Lung (tissue), 12 donors: ENCODE results near the gene PRSS33. TPM values are rescaled to one million over a fixed set of nuclear protein-coding genes. Genes with fewer than 3 reads are reported as not detected.

ENCODE experiments used
- ATAC-seq: fragments of 200-7000 bp; cut with Tn5 transposase; one replicate; pipeline ENCODE4 v1.9.1; 2020; ENCODE audit warnings: moderate number of reproducible peaks; ENCODE audit not compliant: insufficient read depth, low FRiP score
- DNase-seq, 3 donors: peaks; one replicate each; pipeline ENCODE4 v3.0.0-alpha.2; 2013 to 2017
- H3K27ac ChIP-seq, 2 donors: one replicate each; pipeline ENCODE4 v1.5.1; 2013; ENCODE audit warnings: mild to moderate bottlenecking in 2 of 2, moderate library complexity in 2 of 2, control low read depth in 1 of 2, inconsistent platforms in 1 of 2, low read depth in 1 of 2, low read length in 1 of 2
- H3K27me3 ChIP-seq, 3 donors: one replicate each; pipeline ENCODE4 v1.5.1; 2013; ENCODE audit warnings: low read length in 2 of 3; ENCODE audit not compliant: control insufficient read depth in 3 of 3, insufficient read depth in 3 of 3
- H3K36me3 ChIP-seq, 4 donors: one replicate each; pipeline ENCODE4 v1.5.1; 2013; ENCODE audit warnings: low read length in 4 of 4, mild to moderate bottlenecking in 1 of 4, moderate library complexity in 1 of 4; ENCODE audit not compliant: control insufficient read depth in 4 of 4, insufficient read depth in 4 of 4
- H3K4me1 ChIP-seq, 5 donors: one replicate each; pipeline ENCODE4 v1.5.1; 2013; ENCODE audit warnings: low read length in 5 of 5, mild to moderate bottlenecking in 2 of 5, moderate library complexity in 1 of 5; ENCODE audit not compliant: control insufficient read depth in 5 of 5, insufficient read depth in 5 of 5
- H3K4me3 ChIP-seq: one replicate; pipeline ENCODE4 v1.5.1; 2013; ENCODE audit warnings: mild to moderate bottlenecking, control low read depth, moderate library complexity
- H3K9ac ChIP-seq, 2 donors: one replicate each; pipeline ENCODE4 v1.5.1; 2013; ENCODE audit warnings: low read length in 2 of 2, control low read depth in 1 of 2; ENCODE audit not compliant: insufficient read depth in 1 of 2
- H3K9me3 ChIP-seq, 4 donors: one replicate each; pipeline ENCODE4 v1.5.1; 2013; ENCODE audit warnings: low read length in 3 of 4, mild to moderate bottlenecking in 1 of 4, moderate library complexity in 1 of 4; ENCODE audit not compliant: control insufficient read depth in 4 of 4, insufficient read depth in 3 of 4
- CTCF ChIP-seq: IDR thresholded peaks from 2 replicates; pipeline ENCODE4 v1.5.1; 2012; ENCODE audit warnings: mild to moderate bottlenecking; ENCODE audit errors: control extremely low read depth, extremely low read depth
- WGBS, 2 donors: extraction: QIAGEN DNeasy Blood & Tissue Kit; methylation state at CpG; one replicate each; pipeline ENCODE4 v1.1.7; 2013; 5-methylcytosine and 5-hydroxymethylcytosine counted together
- polyA plus RNA-seq, 2 donors: library from polyadenylated mRNA; stranded (reverse); fragments of 200-250 nt; gene quantifications; one replicate each; pipeline ENCODE4 v1.2.1, GENCODE V29; 2013
- total RNA-seq, 2 donors: library from RNA; depleted of rRNA in 1 of 2; stranded (reverse); fragments of >200 nt in 1 of 2; gene quantifications; one replicate each; pipeline ENCODE4 v1.2.1, GENCODE V29; 2014 to 2021
- donor health status: control.
- donor health status: control.
- donor health status: Bipolar disorder and iron deficiency.
- donor health status: healthy.
- donor health status: DM: yes; HTN: yes; CAD: no.

The PRSS33 gene
- total and polyA plus RNA-seq, 4 donors: 0.08 to 0.12 TPM; not detected in 2

- no peak for TF ChIP-seq CTCF
- no peak overlapping the region for H3K27ac ChIP-seq
- no peak overlapping the region for H3K4me3 ChIP-seq
- WGBS, 2 donors: 97% methylated on average over 9 of the region's 9 CpGs
- peaks cover 0 to 4% (median 0%) of the 10 kb centered on the region in 5 donors for H3K4me1 ChIP-seq
- no peaks in the 10 kb centered on the region for H3K27me3 ChIP-seq
- H3K9ac ChIP-seq: no peak overlapping the region
- ATAC-seq (no peak), DNase-seq (no peak)
- peaks cover 68 to 92% (median 88%) of the 10 kb centered on the region in 4 donors for H3K36me3 ChIP-seq
- H3K9me3 ChIP-seq: peaks cover 0 to 4% (median 1%) of the 10 kb centered on the region in 4 donors
Measured at GRCh38 chr16:2764718-2765117, 22.6 kb downstream of the PRSS33 start.

DNA sequence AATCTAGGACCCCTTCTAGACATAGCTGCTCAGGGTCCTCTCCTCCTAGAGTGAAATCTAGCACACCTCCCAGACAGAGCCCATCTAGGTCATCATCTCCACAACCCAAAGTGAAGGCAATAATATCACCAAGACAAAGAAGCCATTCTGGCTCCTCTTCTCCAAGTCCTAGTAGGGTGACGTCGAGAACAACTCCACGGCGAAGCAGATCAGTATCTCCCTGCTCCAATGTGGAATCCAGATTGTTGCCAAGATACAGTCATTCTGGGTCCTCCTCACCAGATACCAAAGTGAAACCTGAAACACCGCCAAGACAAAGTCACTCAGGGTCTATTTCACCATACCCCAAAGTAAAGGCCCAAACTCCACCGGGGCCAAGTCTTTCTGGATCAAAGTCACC, 24.2 kb downstream of the PRSS33 start:
- Histone ChIP-seq H3K9me3 (peaks cover 0 to 4% (median 1%) of the 10 kb centered on the region in 4 donors), H3K36me3 (peaks cover 78 to 95% (median 87%) of the 10 kb centered on the region in 4 donors), H3K27me3 (no peaks in the 10 kb centered on the region), H3K9ac (no peak overlapping the region), H3K4me3 (no peak overlapping the region), H3K27ac (no peak overlapping the region), H3K4me1 (no peaks in the 10 kb centered on the region)
- DNase-seq (no peak), ATAC-seq (no peak)
- 98% methylated on average over 6 of the region's 6 CpGs for WGBS, 2 donors
- no peak for TF ChIP-seq CTCF

- 98% methylated on average over 13 of the region's 13 CpGs for WGBS, 2 donors
- no peak overlapping the region for H3K4me3 ChIP-seq
- no peaks in the 10 kb centered on the region for H3K4me1 ChIP-seq
- H3K9me3 ChIP-seq: peaks cover 0 to 4% (median 1%) of the 10 kb centered on the region in 4 donors
- H3K9ac ChIP-seq: no peak overlapping the region
- peaks cover 79 to 94% (median 88%) of the 10 kb centered on the region in 4 donors for H3K36me3 ChIP-seq
- no peak overlapping the region for H3K27ac ChIP-seq
- ATAC-seq (no peak), DNase-seq (no peak)
- TF ChIP-seq CTCF: no peak
- H3K27me3 ChIP-seq: no peaks in the 10 kb centered on the region
Measured at GRCh38 chr16:2762711-2763110, 24.6 kb downstream of the PRSS33 start.
